Measurements from ENCODE around the gene DLGAP3. TPM values are rescaled to one million over a fixed set of nuclear protein-coding genes. Genes with fewer than 3 reads are reported as not detected.

Gene DLGAP3
- total and polyA plus RNA-seq, 2 donors (not counting 3 experiments of a cell fraction or from before 2014, with no cell fraction given): 0.04 to 0.20 TPM

DNA sequence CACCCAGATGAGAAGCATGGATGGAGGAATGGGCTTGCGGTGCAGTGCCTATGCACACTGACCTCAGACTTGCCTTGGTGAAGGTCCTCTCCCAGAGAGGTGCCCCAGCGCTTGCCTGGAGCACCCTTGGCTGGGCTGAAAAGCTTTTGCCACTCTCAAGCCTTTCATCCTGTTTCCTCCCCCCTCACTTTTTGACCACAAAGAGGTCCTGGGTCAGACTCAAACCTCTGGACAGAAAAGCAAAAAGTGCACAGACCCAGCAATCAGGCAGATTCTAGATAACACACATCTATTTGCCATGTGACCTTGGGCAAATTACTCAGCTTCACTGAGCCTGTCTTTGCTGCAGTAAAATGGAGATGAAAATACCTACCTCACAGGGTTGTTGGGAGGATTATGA lies 48.4 kb upstream of the DLGAP3 start:
- CTCF ChIA-PET: no interaction called here
- no peaks in the 10 kb centered on the region for H3K27me3 ChIP-seq (ENCODE audit: control insufficient read depth in 2 of 2, insufficient read depth in 2 of 2, low read length in 2 of 2)
- H3K79me2 ChIP-seq (ENCODE audit: control insufficient read depth, insufficient read depth, low read length): no peaks in the 10 kb centered on the region
- peaks cover 0 to 2% of the 10 kb centered on the region in 2 experiments for H3K36me3 ChIP-seq (ENCODE audit: control insufficient read depth in 2 of 2, extremely low read depth in 1 of 2, insufficient read depth in 2 of 2, low read length in 2 of 2)
- H3K9me1 ChIP-seq (replicated peaks; ENCODE audit: control insufficient read depth, extremely low read depth, insufficient read depth, low read length): no peaks in the 10 kb centered on the region
- H3K27ac ChIP-seq (ENCODE audit: insufficient read depth, low read depth, low read length): no peak overlapping the region
- no peak overlapping the region for H3K4me2 ChIP-seq (ENCODE audit: insufficient read depth, low read length)
- no TSS peak for BruUV-seq (replicated peaks)
- no peak overlapping the region for H3K9ac ChIP-seq (replicated peaks; ENCODE audit: extremely low read depth, insufficient read depth, low read length)
- no peak overlapping the region for H3K4me3 ChIP-seq (replicated peaks in 1 of 3; ENCODE audit: insufficient read depth in 1 of 3, low read depth in 1 of 3, low read length in 3 of 3)
- intact Hi-C loops (cut with micrococcal nuclease): no loop called here
- no peaks in the 10 kb centered on the region for H4K20me1 ChIP-seq (replicated peaks; ENCODE audit: control insufficient read depth, extremely low read depth, insufficient read depth, low read length)
- DNase-seq (ENCODE audit: low read depth, low spot score): no peak
- H3K4me1 ChIP-seq (ENCODE audit: control insufficient read depth, extremely low read depth, insufficient read depth, low read length): no peaks in the 10 kb centered on the region
- POLR2A ChIA-PET: interaction anchor here (0.5 kb wide), 1 partner anchor 516 kb away, joined by 3 read pairs; no protein-coding TSS in a partner anchor
- no peak overlapping the region for H2AFZ ChIP-seq (ENCODE audit: low read depth, low read length)
- dilution Hi-C loops (cut with MboI; ENCODE audit: extremely low pct_ligation_motif_present, low sequenced_read_pairs): loop anchor here (25.0 kb wide), 1 partner anchor 184 kb away; no protein-coding TSS in a partner anchor
- TF ChIP-seq, protein P1, sequence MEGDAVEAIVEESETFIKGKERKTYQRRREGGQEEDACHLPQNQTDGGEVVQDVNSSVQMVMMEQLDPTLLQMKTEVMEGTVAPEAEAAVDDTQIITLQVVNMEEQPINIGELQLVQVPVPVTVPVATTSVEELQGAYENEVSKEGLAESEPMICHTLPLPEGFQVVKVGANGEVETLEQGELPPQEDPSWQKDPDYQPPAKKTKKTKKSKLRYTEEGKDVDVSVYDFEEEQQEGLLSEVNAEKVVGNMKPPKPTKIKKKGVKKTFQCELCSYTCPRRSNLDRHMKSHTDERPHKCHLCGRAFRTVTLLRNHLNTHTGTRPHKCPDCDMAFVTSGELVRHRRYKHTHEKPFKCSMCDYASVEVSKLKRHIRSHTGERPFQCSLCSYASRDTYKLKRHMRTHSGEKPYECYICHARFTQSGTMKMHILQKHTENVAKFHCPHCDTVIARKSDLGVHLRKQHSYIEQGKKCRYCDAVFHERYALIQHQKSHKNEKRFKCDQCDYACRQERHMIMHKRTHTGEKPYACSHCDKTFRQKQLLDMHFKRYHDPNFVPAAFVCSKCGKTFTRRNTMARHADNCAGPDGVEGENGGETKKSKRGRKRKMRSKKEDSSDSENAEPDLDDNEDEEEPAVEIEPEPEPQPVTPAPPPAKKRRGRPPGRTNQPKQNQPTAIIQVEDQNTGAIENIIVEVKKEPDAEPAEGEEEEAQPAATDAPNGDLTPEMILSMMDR (IDR thresholded peaks at IDR 0.05; ENCODE audit: extremely low read depth in 1 of 2, insufficient read depth in 1 of 2, low read depth in 1 of 2, low read length in 2 of 2): no peak
- TF ChIP-seq EZH2 (IDR thresholded peaks at IDR 0.05; ENCODE audit: borderline replicate concordance, low read depth, low read length, severe bottlenecking) (no peak), GATA2 (IDR thresholded peaks at IDR 0.05; ENCODE audit: insufficient read depth, insufficient read length, low read depth, low read length) (no peak), FOS (IDR thresholded peaks at IDR 0.05; ENCODE audit: borderline replicate concordance, insufficient read depth, low read length) (no peak), JUN (IDR thresholded peaks at IDR 0.05; ENCODE audit: borderline replicate concordance, insufficient read depth, insufficient read length, low read depth) (no peak)
- TF ChIP-seq, protein P2, sequence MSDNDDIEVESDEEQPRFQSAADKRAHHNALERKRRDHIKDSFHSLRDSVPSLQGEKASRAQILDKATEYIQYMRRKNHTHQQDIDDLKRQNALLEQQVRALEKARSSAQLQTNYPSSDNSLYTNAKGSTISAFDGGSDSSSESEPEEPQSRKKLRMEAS (IDR thresholded peaks at IDR 0.05; ENCODE audit: insufficient read depth, insufficient read length): no peak
- no peaks in the 10 kb centered on the region for H3K9me3 ChIP-seq (replicated peaks; ENCODE audit: control insufficient read depth, insufficient read depth, low read length)
- FAIRE-seq: no peak
